HepG2 (cell line): Measurements from ENCODE around the gene CEMP1. TPM values are rescaled to one million over a fixed set of nuclear protein-coding genes. Genes with fewer than 3 reads are reported as not detected.

Source experiments
- BHLHE40 ChIP-seq: IDR thresholded peaks from 2 replicates; pipeline ENCODE4 v1.6.1; 2011; ENCODE audit warnings: low read length, improper control_type of control experiment
- ELF4 ChIP-seq: sonication (generic); formaldehyde crosslinking; IDR thresholded peaks from 2 replicates; pipeline ENCODE4 v1.5.0; 2020; ENCODE audit warnings: missing genetic modification reagents, mild to moderate bottlenecking, moderate library complexity, borderline replicate concordance
- FOXK1 ChIP-seq: sonication (generic); formaldehyde crosslinking; IDR thresholded peaks from 2 replicates; pipeline ENCODE4 v1.4.0; 2020; ENCODE audit warnings: low read depth, missing genetic modification reagents, borderline replicate concordance
- GPN1 ChIP-seq: sonication (generic); formaldehyde crosslinking; IDR thresholded peaks from 2 replicates; pipeline ENCODE4 v1.5.1; 2020; ENCODE audit warnings: missing genetic modification reagents, borderline replicate concordance
- MED13 ChIP-seq: sonication (generic); formaldehyde crosslinking; IDR thresholded peaks from 2 replicates; pipeline ENCODE4 v1.5.0; 2020; ENCODE audit warnings: missing genetic modification reagents
- NCOR1 ChIP-seq: fragments of 200-600 bp; sonication (generic); IDR thresholded peaks from 2 replicates; pipeline ENCODE4 v1.7.0; 2017; ENCODE audit warnings: antibody characterized with exemption, low read length, borderline replicate concordance
- RBFOX2 ChIP-seq: fragments of 200-400 bp; formaldehyde crosslinking; IDR thresholded peaks from 2 replicates; pipeline ENCODE4 v1.6.1; 2017; ENCODE audit warnings: low read depth, mild to moderate bottlenecking, low read length
- WIZ ChIP-seq: sonication (generic); formaldehyde crosslinking; IDR thresholded peaks from 2 replicates; pipeline ENCODE4 v1.5.1; 2020; ENCODE audit warnings: mild to moderate bottlenecking, missing genetic modification reagents
- XRCC5 ChIP-seq: fragments of 200-400 bp; formaldehyde crosslinking; optimal IDR thresholded peaks from 2 replicates; pipeline ENCODE3; 2017; ENCODE audit warnings: mild to moderate bottlenecking, low read length
- ZNF160 ChIP-seq: sonication (generic); formaldehyde crosslinking; IDR thresholded peaks from 2 replicates; pipeline ENCODE4 v1.8.0; 2022; ENCODE audit warnings: mild to moderate bottlenecking, inconsistent platforms, missing genetic modification reagents
- ZNF264 ChIP-seq: sonication (generic); formaldehyde crosslinking; IDR thresholded peaks from 2 replicates; pipeline ENCODE4 v1.4.0; 2020; ENCODE audit warnings: missing genetic modification reagents
- ZNF431 ChIP-seq: sonication (generic); formaldehyde crosslinking; IDR thresholded peaks from 2 replicates; pipeline ENCODE4 v1.9.0; 2022; ENCODE audit warnings: missing genetic modification reagents, low read depth, mild to moderate bottlenecking, borderline replicate concordance
- ZNF577 ChIP-seq: sonication (generic); formaldehyde crosslinking; IDR thresholded peaks from 2 replicates; pipeline ENCODE4 v1.4.0; 2020; ENCODE audit warnings: mild to moderate bottlenecking, low read depth, missing genetic modification reagents, borderline replicate concordance
- polyA plus RNA-seq, 8 experiments: library from polyadenylated mRNA; depleted of rRNA in 3 of 8; stranded (reverse) in 7 of 8; unstranded in 1 of 8; fragments of >200 nt; fragmentation: Illumina TruSeq in 4 of 8; extraction: Trizol in 4 of 8; gene quantifications; 2 replicates each; pipeline versions ENCODE4 v1.2.1 to v1.2.3, GENCODE V29; 2011 to 2016; ENCODE audit warnings: low read depth in 4 of 8, missing spikeins in 1 of 8, mixed read lengths in 1 of 8; ENCODE audit not compliant: insufficient read depth in 1 of 8
- total RNA-seq, 5 experiments: library from RNA; depleted of rRNA; stranded (reverse); fragments of >200 nt; fragmentation: Illumina TruSeq; extraction: Trizol; gene quantifications; 2 replicates each; pipeline ENCODE4 v1.2.3, GENCODE V29; 2016; ENCODE audit warnings: low read depth in 1 of 5
- TF ChIP-seq, protein P1 (sequence below): sonication (generic); formaldehyde crosslinking; conservative IDR thresholded peaks from 2 replicates; pipeline ENCODE4 v1.8.0; 2022; ENCODE audit warnings: mild to moderate bottlenecking, moderate library complexity, missing genetic modification reagents
- TF ChIP-seq, protein P2 (sequence below): sonication (generic); formaldehyde crosslinking; IDR thresholded peaks from 2 replicates; pipeline ENCODE4 v1.4.0; 2020; ENCODE audit warnings: mild to moderate bottlenecking, missing genetic modification reagents
- TF ChIP-seq, protein P3 (sequence below): IDR thresholded peaks from 2 replicates; pipeline ENCODE4 v1.6.1; 2016; ENCODE audit warnings: missing compliant biosample characterization, missing genetic modification reagents, borderline replicate concordance
- TF ChIP-seq, protein P4 (sequence below): sonication (generic); formaldehyde crosslinking; IDR thresholded peaks from 2 replicates; pipeline ENCODE4 v1.4.0; 2020; ENCODE audit warnings: missing genetic modification reagents, borderline replicate concordance
- TF ChIP-seq, protein P5 (sequence below): sonication (generic); formaldehyde crosslinking; IDR thresholded peaks from 2 replicates; pipeline ENCODE4 v1.5.0; 2020; ENCODE audit warnings: mild to moderate bottlenecking, missing genetic modification reagents

Gene CEMP1
- total and polyA plus RNA-seq, 2 of the 13 experiments (the other 11 are each of a cell fraction or from before 2014, with no cell fraction given), result not detected

DNA sequence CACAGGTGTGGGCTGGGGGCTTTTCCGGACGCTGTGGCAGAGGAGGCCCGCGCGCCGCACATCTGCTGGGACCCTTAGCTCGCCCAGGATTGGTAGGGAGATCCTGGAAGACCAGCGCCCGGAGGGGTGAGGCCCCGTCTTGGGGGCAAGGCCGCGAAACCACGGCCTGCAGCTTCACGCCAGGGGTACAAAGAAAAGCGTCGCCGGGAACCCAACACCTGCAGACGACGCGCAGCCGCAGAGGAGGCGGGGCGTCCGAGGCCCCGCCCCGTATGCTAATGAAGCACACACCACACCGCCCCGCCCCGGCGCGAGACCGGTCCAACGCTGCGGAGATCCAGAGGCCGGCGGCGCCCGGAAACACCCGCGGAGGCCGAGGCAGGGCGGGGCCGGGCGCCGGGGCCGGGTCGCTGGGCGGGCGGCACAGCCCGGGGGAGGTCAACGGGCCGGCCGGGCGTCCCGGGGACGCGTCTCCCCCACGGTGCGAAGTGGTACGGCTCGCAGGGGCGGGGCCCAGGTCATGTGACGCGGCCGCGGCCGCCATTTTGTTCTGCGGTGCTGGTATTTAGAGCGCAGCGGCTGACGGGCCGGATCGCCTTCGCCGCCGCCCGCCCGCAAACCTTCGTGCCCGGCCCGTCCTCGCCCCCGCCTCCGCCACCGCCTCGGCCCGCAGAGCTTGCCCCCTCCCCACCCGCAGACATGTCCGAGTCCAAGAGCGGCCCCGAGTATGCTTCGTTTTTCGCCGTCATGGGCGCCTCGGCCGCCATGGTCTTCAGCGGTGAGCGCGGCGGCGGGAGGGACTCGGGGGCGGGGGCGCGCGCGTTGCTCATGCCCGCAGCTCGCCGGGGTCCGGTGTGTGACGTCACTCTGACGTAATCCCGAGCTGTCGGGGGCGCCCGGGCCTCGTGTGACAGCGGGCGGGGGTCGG is 17.5 kb downstream of the CEMP1 start, which contains the start of gene ATP6V0C (continued):
- no peak for TF ChIP-seq ZNF264 (CRISPR knock-in tag)
- peak; percentile 87 for TF ChIP-seq RBFOX2
- TF ChIP-seq, protein P1, sequence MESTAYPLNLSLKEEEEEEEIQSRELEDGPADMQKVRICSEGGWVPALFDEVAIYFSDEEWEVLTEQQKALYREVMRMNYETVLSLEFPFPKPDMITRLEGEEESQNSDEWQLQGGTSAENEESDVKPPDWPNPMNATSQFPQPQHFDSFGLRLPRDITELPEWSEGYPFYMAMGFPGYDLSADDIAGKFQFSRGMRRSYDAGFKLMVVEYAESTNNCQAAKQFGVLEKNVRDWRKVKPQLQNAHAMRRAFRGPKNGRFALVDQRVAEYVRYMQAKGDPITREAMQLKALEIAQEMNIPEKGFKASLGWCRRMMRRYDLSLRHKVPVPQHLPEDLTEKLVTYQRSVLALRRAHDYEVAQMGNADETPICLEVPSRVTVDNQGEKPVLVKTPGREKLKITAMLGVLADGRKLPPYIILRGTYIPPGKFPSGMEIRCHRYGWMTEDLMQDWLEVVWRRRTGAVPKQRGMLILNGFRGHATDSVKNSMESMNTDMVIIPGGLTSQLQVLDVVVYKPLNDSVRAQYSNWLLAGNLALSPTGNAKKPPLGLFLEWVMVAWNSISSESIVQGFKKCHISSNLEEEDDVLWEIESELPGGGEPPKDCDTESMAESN, result 0 out of 2 replicates have a peak, but pooled peaks have one; percentile 7
- peak; percentile 95 for TF ChIP-seq BHLHE40
- TF ChIP-seq MED13 (CRISPR knock-in tag), result no peak
- TF ChIP-seq FOXK1 (CRISPR knock-in tag), result peak; percentile 68; the same call in 1 of the 2 replicates
- 0 out of 2 replicates have a peak, but pooled peaks have one; percentile 54 for TF ChIP-seq ZNF431 (CRISPR knock-in tag)
- 0 out of 2 replicates have a peak, but pooled peaks have one; percentile 11 for TF ChIP-seq ZNF160 (CRISPR knock-in tag)
- peak; percentile 50 for TF ChIP-seq XRCC5
- TF ChIP-seq, protein P2, sequence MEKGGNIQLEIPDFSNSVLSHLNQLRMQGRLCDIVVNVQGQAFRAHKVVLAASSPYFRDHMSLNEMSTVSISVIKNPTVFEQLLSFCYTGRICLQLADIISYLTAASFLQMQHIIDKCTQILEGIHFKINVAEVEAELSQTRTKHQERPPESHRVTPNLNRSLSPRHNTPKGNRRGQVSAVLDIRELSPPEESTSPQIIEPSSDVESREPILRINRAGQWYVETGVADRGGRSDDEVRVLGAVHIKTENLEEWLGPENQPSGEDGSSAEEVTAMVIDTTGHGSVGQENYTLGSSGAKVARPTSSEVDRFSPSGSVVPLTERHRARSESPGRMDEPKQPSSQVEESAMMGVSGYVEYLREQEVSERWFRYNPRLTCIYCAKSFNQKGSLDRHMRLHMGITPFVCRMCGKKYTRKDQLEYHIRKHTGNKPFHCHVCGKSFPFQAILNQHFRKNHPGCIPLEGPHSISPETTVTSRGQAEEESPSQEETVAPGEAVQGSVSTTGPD (CRISPR knock-in tag), result no peak
- TF ChIP-seq WIZ (CRISPR knock-in tag), result no peak
- peak; percentile 31; the same call in 1 of the 2 replicates for TF ChIP-seq ELF4 (CRISPR knock-in tag)
- TF ChIP-seq, protein P3, sequence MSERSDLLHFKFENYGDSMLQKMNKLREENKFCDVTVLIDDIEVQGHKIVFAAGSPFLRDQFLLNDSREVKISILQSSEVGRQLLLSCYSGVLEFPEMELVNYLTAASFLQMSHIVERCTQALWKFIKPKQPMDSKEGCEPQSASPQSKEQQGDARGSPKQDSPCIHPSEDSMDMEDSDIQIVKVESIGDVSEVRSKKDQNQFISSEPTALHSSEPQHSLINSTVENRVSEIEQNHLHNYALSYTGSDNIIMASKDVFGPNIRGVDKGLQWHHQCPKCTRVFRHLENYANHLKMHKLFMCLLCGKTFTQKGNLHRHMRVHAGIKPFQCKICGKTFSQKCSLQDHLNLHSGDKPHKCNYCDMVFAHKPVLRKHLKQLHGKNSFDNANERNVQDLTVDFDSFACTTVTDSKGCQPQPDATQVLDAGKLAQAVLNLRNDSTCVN, result no peak
- TF ChIP-seq, protein P4, sequence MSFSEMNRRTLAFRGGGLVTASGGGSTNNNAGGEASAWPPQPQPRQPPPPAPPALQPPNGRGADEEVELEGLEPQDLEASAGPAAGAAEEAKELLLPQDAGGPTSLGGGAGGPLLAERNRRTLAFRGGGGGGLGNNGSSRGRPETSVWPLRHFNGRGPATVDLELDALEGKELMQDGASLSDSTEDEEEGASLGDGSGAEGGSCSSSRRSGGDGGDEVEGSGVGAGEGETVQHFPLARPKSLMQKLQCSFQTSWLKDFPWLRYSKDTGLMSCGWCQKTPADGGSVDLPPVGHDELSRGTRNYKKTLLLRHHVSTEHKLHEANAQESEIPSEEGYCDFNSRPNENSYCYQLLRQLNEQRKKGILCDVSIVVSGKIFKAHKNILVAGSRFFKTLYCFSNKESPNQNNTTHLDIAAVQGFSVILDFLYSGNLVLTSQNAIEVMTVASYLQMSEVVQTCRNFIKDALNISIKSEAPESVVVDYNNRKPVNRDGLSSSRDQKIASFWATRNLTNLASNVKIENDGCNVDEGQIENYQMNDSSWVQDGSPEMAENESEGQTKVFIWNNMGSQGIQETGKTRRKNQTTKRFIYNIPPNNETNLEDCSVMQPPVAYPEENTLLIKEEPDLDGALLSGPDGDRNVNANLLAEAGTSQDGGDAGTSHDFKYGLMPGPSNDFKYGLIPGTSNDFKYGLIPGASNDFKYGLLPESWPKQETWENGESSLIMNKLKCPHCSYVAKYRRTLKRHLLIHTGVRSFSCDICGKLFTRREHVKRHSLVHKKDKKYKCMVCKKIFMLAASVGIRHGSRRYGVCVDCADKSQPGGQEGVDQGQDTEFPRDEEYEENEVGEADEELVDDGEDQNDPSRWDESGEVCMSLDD (CRISPR knock-in tag), result peak; percentile 97
- no peak for TF ChIP-seq ZNF577
- TF ChIP-seq, protein P5, sequence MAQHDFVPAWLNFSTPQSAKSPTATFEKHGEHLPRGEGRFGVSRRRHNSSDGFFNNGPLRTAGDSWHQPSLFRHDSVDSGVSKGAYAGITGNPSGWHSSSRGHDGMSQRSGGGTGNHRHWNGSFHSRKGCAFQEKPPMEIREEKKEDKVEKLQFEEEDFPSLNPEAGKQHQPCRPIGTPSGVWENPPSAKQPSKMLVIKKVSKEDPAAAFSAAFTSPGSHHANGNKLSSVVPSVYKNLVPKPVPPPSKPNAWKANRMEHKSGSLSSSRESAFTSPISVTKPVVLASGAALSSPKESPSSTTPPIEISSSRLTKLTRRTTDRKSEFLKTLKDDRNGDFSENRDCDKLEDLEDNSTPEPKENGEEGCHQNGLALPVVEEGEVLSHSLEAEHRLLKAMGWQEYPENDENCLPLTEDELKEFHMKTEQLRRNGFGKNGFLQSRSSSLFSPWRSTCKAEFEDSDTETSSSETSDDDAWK (CRISPR knock-in tag), result no peak
- TF ChIP-seq GPN1 (CRISPR knock-in tag), result no peak
- TF ChIP-seq NCOR1, result peak; percentile 19; the same call in 1 of the 2 replicates
